ENCODE measurements around the gene GMDS.

The GMDS gene

GRCh38 chr6:1798965-1799325 lies 446.5 kb downstream of the GMDS start:
- H3K27ac ChIP-seq, result no peak overlapping the region
- DNase-seq (ENCODE audit: low read depth, low spot score), result no peak

GRCh38 chr6:1798303-1798964 lies 447.0 kb downstream of the GMDS start:
- DNase-seq (ENCODE audit: low read depth, low spot score), result no peak
- H3K27ac ChIP-seq, result no peak overlapping the region

DNA sequence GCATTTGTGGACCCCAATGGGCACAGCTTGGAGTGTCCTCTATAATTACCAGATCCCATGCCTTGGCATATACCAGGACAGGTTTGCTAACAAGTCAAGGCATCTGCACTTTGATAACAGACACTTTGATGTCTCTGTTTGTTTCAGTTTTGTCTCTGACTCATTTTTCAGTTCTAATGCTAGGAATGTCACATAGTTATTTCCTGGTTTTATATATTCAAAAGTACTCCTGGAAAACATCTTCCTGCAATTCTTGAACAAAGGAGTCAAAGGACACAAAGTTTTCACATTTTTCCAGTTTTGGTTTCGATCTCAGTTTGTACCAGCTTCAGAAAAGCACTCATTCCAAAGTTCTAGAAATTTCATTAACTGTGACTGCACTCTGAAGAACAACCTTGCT lies 447.6 kb downstream of the GMDS start:
- no peak overlapping the region for H3K27ac ChIP-seq
- DNase-seq (ENCODE audit: low read depth, low spot score), result no peak

DNA sequence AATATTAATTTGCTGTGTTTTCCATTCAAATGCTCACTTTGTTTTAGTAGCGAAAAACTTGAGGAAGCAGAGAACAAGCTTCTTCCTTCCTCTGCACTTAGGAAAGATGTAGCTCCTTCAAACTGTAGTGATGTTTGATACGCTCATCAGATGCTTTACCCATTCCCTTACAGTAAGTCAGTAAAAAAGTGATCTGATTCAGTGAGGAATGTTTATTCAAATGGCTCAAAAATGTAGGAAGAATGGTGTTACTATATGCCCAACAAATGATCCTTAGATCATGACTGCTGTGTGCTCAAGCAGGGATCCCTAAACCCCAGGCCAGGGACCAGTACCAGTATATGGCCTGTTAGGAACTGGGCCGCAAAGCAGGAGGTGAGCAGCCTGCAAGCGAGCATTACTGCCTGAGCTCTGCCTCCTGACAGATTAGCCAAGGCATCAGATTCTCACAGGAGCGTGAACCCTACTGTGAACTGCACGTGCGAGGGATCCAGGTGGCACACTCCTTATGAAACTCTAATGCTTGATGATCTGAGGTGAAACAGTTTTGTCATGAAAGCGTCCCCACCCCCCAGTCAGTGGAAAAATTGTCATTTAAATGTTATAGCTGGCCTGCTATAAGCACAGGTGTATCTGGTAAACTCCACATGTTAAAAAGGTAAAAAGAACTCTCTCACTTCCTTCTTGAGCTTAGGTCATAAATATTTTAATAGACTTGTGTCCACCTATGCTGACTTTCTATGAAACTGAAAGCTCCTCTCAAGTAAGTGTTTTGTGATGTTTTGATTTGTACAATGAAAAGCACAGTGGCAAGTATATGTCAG lies 448.5 kb downstream of the GMDS start:
- no peak overlapping the region for H3K27ac ChIP-seq
- peak; percentile 18 for DNase-seq (ENCODE audit: low read depth, low spot score)

DNA sequence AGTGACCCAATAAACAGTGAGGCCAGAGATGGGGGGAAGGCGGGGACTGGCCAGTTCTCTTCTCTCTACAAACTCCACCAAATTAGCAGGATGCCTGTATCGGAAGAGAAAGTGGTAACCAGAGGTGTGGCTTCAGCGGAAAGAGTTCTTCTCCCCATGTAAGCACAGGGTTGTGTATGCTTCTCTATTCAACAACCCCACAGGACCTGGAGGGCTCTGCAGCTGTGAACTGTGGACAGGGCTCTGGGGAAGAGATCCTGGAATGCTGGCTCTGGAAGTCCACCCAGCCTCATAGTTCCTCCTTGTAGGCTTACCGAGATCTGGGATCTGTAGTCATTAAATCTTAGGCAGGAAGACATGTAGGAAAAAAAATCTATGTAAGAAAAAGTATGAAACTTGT lies 449.5 kb downstream of the GMDS start:
- no peak for DNase-seq (ENCODE audit: low read depth, low spot score)
- no peak overlapping the region for H3K27ac ChIP-seq

DNA sequence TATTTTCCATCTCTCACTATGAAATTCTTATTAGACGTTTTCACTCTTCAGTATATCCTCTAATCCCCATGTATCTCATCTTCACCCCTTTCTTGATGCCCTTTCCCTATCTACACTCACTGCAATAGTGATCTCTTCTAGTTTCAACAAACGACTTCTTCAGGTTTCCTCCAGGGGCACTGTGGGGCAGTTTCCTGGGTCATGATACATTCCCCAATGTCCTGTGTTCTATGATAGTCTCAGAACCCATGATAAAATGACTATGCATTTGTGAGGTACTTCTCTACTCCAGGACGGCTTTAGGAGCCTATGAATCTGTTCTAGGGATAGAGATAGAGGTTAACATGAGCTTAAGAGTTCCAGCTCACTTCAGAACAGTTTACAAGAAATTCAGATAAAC lies 452.4 kb downstream of the GMDS start:
- no peak overlapping the region for H3K27ac ChIP-seq
- no peak for DNase-seq (ENCODE audit: low read depth, low spot score)

DNA sequence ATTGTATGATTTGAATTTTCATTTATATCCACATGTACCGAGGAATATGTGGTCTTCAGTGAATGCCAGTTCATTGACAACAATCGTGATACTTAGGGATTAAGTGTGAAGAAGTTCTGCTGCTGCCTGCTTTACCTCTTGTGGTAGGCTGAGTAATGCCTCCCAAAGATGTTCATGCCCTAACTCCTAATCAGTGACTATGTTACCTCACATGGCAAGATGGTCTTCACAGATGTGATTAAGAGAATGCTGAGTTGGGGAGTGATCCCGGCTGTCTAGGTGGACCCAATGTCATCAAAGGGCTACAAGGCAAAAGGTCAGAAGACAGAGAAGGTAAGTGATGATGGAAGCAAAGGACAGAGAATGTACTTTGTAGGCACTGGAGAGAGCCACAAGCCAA lies 454.7 kb downstream of the GMDS start:
- no peak overlapping the region for H3K27ac ChIP-seq
- DNase-seq (ENCODE audit: low read depth, low spot score), result no peak

GRCh38 chr6:1789092-1789491 lies 456.3 kb downstream of the GMDS start:
- DNase-seq (ENCODE audit: low read depth, low spot score), result no peak

DNA sequence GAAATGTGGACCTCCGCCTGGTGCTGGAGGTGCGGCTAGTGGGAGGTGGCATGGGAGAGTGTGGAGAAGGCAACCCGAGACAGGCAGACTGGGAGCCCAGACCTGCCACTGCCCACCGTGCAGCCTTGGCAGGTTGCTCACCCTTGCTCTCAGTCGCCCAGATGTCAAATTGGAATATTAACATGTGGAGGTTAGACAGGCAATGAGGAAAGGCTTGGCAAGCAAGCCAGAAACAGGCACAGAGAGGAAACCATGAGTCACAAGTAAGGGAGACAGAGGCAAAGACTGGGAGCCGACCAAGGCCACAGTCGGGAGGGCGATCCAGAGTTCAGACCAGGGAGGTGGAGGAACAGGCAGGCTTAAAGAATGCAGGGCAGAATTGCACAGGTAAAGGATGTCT lies 457.5 kb downstream of the GMDS start:
- no peak overlapping the region for H3K27ac ChIP-seq
- DNase-seq (ENCODE audit: low read depth, low spot score), result no peak

More at GRCh38 chr6:1789092-1789491, 456.3 kb downstream of the GMDS start:
- H3K27ac ChIP-seq, result no peak overlapping the region

- DNase-seq (ENCODE audit: low read depth, low spot score), result no peak
- H3K27ac ChIP-seq, result peak overlapping the region; percentile 21
Measured at GRCh38 chr6:1786455-1787453, 458.7 kb downstream of the GMDS start.

DNA sequence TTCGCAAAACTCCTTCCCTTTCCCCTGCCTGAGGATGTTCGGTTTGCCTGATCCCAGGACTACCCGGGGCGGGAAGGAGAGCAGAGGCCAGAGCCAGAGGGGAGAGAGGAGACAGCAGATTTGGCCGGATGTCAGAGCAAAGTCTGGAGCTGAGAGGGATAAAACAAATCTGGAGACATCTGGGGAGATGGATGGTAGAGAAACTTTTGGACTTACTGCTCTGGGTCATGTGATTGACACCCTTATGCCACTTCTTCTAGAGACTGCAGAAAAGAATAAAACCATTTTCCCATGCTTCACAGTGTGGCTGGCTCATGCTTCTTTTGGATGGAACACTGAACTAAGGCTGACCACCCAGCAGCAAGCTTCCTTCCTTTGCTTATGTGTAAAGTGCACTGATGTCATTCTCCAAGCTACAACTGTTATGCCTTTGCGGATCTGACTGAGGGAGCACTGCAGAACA lies 461.0 kb downstream of the GMDS start:
- H3K27ac ChIP-seq, result no peak overlapping the region
- no peak for DNase-seq (ENCODE audit: low read depth, low spot score)

DNA sequence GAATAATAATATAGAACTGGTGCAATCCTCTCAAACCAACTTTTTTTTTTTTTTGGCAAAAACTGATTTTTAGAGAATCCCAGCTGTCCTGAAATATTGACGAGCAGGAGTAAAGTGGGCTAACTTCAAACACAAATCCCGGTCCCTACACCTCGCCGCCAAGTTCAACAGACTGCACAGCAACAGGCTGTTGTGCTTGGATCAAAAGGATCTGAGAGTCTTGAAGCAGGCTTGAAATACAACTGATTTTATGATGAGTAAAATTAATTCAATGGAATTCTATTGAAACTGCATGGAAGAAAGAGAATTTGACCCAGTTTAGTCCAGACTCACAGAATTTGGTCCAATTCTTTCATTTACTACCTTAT lies 463.6 kb downstream of the GMDS start:
- no peak for DNase-seq (ENCODE audit: low read depth, low spot score)
- no peak overlapping the region for H3K27ac ChIP-seq

DNA sequence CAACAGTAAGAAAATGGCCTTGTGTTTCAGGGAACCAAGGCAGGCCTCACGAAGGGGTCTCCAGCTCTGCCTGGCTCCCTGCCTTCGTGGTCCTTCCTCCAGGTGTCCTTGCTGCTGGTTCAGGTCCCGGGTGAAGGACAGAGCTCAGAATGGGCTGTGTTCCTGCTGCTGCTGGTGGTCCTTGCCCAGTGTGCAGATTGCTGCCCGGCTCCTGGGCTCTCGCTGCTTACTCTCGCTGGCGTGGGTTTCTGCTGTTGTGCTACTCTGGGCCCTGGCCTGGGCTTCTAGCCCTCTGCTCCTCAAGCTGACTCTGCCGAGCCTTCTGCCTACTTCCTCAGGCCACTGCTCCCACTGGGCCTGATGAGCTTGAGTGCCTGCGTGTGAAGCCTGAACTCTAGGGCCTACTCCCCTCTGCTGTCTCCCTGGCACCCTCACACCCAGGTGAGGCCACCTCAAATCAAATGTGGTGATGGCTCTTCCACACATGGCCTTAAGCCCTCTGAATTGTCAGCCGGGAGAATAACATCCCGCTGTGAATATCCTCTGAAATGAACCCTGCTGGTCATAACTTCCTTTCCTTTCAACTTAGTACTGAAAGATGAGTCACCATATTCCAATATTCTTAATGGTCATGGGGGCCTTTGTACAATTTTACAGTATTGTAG lies 464.1 kb downstream of the GMDS start:
- no peak overlapping the region for H3K27ac ChIP-seq
- no peak for DNase-seq (ENCODE audit: low read depth, low spot score)

DNA sequence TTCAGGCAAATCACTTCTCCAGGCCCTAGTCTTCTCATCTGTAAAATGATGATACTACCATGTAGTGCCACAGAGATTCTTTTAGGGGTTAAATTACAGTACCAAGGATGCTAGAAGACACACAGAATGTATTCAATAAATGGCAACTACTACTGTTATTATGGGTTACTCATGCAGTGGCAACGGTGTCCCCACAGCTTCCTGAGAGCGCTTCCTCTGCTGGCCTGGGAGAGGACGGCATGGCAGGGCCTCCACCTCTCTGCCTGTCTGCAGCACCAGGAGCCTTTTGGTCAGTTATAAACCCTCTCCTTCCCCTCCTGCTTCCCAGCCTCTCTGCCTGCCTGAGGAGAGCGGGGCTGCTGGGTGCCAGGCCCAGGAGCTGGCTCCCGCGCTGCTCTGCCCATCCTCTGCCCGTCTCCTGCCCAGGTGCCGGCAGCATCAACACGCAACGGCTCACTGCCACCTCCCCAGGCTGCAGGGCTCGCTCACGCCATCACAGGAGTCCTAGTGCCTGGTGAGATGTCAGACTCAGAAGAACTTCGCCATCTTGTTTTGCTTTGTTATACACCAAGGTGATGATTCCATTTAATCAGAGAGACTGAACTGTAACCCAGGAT lies 465.0 kb downstream of the GMDS start:
- DNase-seq (ENCODE audit: low read depth, low spot score), result no peak
- H3K27ac ChIP-seq, result no peak overlapping the region

DNA sequence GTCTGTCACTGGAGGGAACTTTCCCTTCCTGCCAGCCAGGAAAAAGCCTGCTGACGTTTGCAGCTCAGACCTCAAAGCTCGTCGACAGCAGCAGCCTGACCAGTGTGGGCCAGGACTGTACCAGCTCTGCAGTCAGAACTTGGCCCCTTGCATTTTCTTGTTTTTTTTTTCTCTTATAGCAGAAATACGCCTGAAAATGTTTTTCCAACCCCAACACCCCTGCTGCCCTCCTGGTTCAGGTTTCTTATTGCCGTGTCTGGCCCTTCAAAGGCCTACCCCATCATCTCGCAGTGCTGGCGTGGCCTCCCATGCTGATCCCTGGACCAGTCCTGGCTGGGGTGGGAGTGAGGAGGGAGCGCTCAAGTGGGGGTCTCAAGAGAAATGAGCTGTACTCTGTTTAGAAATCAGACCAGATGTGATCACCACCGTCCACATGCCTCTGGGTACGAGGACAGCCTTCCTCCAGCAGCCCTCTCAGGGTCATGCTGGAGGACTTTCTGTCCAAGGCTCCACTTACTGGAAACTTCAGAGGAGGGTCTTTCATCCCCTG lies 466.6 kb downstream of the GMDS start:
- H3K27ac ChIP-seq, result no peak overlapping the region
- DNase-seq (ENCODE audit: low read depth, low spot score), result no peak

- no peak for DNase-seq (ENCODE audit: low read depth, low spot score)
- no peak overlapping the region for H3K27ac ChIP-seq
Measured at GRCh38 chr6:1777921-1778685, 467.3 kb downstream of the GMDS start.

DNA sequence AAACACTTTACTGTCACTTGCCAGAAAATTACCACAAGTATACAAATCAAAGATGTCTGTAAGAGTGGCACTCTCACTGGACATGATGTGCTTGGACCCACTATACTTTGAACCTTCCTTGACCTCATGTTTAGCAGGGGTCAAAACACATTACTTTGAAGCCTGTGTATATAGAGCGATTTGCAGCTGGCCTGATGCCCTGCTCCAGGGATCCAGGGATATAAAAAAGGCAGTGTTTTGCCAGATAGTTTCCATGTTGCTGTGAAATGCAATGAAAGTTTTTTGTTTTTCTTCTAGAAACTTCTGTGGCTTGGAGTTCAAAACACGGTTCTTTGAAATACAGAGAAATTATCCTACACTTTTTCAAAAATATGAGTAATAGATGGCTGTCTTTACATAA lies 470.0 kb downstream of the GMDS start:
- H3K27ac ChIP-seq, result no peak overlapping the region
- no peak for DNase-seq (ENCODE audit: low read depth, low spot score)

DNA sequence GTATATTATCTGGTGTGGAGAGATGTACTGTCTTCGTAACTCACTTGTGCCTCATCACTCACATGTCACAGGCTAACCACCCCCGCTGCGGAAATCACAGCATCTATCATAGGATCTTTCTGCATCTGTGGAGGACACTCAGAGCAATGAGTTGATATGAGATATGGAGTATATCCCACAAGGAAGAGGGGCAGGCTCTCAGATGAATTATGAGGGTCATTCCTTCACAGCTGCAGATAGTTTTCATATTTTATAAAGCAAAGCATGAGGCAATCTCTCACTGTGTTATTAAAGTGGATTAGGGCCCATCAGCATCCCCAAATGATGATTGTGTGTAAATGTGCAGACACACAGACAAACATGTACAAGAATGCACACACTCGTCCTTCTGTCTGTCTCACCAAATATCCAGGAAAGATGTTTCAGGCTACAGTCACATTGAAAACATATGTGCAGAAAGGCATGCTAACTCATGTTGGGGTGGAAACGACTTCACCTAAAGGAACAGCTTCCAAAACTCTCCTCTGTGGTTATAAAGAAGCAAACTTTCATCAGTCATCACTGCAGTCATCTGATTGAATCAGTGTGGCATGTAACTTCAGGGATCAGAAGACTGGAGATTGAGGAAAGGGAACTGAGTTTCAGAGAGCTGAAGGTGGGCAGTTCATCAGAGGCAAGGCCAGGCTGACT lies 471.0 kb downstream of the GMDS start:
- DNase-seq (ENCODE audit: low read depth, low spot score), result no peak
- H3K27ac ChIP-seq, result no peak overlapping the region
